HG03520 (cell line): ENCODE results near the gene GPC6.

Source experiments
- ATAC-seq: cut with Tn5 transposase; IDR thresholded peaks from one replicate; pipeline ENCODE4 v1.9.1; 2021; ENCODE audit warnings: mild to moderate bottlenecking, moderate library complexity; ENCODE audit not compliant: unreplicated experiment

Gene GPC6

DNA sequence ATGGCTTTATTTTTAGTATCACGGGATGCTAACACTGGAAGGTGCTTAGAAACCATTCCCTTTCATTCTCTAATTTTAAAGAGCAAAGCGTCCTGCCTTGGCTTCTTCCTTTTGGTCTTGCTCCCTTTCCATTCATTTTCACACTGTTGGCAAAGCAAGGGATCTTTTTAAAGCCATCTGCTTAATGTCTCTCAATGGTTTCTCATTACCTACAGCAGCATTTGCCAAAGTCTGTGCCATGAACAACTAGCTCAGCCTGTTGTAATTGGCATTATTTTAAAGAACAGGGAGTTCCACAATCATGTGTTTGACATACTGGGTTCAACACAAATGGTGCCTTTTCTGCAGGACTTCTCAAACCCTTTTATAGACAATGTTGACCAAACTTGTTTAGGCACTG is 444.3 kb downstream of the GPC6 start:
- ATAC-seq = no peak

- no peak for ATAC-seq
Measured at GRCh38 chr13:93672996-93673395, 446.4 kb downstream of the GPC6 start.

DNA sequence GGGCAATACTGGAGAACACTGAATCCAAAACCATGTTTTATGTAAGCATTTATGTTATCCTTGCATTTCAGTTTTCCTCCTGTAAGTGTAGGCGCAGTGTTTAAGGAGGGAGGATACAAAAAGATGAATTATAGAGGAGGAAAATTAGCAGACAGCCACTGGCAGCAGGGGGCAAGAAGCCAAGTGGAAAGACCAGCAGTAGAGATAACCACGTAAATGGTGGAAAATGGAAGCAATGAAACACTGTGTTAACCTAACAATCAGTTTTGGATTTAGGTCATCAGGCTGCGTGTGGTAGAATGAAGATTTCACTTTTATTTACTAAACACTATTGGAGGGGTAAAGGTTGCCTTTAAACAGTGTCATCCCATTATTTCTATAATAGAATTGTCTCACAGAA is 447.3 kb downstream of the GPC6 start:
- ATAC-seq = no peak

DNA sequence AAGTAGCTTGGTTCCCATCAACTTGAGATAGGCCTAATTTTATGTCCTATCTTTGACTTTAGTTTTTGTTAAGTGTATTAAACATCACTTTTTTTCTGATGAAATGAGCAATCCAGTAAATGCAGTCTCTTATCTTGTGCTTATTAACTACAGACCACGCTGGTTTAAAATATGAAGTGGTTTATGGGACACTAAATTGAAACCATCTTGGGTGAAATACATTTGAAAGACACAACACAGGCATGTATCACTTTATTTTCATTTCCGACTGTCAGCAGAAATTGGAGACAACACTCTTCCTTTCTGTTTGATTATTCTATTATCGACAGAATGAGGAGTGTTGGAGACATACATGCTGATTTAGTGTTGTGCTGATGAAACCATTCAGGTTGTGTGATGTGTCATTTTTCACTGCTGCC is 447.7 kb downstream of the GPC6 start:
- ATAC-seq = no peak

DNA sequence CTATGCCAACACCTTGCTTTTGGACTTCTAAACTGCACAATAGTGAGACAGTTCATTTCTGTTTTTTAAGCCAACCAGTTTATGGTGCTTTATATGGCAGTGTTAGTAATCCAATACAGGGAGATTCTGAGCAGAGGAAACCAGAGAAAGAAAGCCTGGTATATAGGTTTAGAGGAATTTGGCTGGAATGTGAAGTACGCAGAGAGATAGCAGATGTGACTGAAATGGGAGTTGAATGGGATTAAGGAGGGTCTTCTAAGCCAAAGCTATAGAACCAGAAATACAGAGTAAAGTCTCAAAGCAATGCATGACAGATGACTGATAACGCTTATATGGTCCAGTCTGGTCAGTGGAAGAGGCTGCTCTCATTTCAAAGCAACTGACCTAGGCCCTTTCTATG is 453.7 kb downstream of the GPC6 start:
- no peak for ATAC-seq

GRCh38 chr13:93685900-93686299 is 459.3 kb downstream of the GPC6 start:
- ATAC-seq = no peak

DNA sequence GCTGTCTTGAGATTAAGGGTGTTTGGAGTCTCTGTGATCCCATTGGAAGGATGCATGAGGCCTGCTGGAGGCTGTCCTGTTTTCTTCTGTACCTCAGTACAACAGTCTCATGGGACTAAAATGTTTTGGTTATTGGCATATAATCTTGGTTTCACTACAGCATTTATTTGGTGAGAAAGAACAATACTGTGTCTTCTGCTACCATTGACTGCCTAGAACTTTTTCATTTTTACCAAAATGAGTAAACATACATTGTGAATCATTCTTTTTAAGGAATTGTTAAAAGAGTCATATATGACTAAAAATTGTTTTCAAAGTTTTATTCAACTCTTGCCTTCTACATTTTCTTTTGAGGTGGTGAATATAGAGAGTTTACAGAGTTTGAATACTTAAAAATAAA is 459.8 kb downstream of the GPC6 start:
- ATAC-seq = no peak

- ATAC-seq = no peak
Measured at GRCh38 chr13:93687261-93687660, 460.7 kb downstream of the GPC6 start.

DNA sequence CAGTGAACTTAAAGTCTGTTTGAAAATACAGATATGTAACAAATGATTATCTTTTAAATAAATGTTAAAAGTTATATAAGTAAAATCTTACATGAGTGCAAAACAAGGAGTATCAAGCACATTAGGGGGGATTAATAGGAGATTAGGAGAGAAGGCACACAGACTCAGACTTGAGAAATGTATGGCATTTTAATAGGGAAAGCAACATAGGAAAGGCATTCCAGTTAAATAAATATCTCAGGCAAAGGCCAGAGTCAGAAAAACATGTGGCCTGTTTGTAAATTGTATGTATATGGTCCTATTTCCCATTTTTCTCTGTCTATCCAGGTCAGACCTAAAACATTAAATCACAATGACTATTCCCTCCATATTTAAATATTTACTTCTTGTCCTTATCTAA is 462.7 kb downstream of the GPC6 start:
- ATAC-seq = no peak

DNA sequence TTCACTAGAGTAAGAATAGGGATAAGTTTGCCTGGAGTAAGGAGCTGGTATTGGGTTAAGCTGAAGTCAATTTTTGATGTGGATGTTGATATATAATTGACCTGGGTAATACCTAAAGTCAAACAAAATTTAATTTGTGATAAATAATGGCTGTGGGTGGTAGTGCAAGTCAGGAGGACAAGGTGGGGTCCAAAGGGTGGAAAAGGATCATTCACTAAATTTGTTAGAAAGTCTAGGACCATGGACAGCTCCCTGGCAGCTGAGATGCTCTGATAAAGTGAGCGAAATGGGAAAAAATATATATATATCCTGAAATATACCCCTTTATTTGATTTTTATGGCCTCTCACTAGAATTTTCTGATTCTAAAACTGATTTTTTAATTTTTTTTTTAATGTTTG is 463.5 kb downstream of the GPC6 start:
- no peak for ATAC-seq

- no peak for ATAC-seq
Measured at GRCh38 chr13:93698016-93698613, 471.5 kb downstream of the GPC6 start.

DNA sequence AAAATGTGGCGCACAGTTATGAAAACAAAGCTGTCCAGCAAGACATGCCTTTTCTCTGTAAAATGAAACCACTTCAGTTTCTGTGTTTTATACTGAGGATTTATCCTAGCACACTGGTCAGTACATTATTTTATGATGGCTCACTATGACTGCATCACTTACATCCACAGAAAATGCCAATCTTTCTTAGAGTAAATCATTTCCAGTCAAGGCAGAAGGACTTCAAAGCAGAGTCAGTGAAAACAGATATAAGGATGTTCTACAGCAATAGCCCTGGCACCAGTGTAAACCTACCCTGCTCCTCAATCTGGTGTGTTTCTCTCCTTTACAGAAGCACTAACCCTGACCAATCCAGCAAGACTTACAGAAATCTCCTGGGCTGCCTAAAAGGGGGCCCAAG is 473.5 kb downstream of the GPC6 start:
- no peak for ATAC-seq

GRCh38 chr13:93708308-93709075 is 481.9 kb downstream of the GPC6 start:
- no peak for ATAC-seq

GRCh38 chr13:93709506-93710244 is 483.1 kb downstream of the GPC6 start:
- ATAC-seq = no peak

GRCh38 chr13:93714171-93714570 is 487.6 kb downstream of the GPC6 start:
- ATAC-seq = no peak

DNA sequence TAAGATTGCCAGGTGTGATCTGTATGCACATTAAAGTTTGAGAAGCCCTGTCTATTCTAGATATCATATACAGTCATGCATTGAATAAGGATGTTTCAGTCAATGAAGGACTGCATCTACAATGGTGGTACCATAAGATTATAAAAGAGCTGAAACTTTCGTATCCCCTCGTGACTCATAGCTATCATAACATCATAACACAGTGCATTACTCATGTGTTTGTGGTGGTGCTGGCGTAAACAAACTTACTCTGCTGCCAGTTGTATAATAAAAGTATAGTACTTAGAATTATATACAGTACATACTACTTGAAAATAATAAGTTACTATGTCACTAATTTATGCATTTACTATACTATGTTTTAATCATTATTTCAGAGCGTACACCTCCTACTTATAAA is 489.3 kb downstream of the GPC6 start:
- no peak for ATAC-seq

DNA sequence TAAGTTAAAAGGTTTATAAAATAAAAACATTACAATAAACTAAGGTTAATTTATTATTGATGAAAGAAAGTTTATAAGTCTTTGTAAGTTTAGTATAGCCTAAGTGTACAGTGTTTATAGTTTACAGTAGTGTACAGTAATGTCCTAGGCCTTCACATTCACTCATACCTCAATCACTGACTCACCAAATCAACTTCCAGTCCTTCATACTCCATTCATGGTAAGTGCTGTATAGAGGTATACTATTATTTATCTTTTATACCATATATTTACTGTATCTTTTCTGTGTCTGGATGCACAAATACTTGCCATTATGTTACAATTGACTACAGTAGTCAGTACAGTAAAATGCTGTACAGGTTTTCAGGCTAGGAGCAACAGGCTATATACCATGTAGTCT is 490.0 kb downstream of the GPC6 start:
- no peak for ATAC-seq

DNA sequence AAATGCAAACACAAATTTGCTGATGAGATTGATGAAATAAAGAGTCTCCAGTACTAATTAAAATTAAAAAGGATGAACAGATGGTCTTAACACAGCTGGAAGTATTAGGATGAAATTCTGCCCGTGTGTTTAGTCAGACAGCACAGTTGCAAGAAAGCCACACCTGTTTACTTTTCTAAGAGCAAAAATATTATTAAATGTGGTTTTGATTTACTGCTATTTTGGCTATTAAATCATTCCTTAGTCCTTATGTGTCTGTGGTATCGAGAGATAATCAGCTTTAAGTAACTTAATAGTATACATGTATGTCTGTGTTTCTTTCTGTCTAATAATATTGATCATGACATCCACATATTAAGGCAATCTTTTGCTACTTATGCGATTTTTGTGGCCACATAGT is 494.9 kb downstream of the GPC6 start:
- ATAC-seq = no peak

DNA sequence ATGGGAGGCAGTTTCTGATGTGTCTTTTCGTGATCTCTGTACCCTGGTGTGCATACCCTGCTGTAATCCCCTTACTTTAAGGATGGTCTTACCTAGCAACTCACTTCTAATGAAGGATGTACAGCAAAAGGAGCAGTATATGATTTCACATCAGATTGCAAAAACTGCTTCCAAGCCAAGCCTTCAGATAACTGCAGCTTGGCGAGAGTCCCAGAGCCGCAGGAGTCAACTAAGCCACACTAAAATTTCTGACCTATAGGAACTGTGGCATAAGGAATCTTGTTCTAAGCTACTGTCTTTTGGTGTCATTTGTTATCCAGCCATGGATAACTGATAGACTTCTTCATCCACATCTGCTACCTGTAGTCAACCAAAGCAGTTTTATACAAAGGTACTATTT is 496.7 kb downstream of the GPC6 start:
- no peak for ATAC-seq

DNA sequence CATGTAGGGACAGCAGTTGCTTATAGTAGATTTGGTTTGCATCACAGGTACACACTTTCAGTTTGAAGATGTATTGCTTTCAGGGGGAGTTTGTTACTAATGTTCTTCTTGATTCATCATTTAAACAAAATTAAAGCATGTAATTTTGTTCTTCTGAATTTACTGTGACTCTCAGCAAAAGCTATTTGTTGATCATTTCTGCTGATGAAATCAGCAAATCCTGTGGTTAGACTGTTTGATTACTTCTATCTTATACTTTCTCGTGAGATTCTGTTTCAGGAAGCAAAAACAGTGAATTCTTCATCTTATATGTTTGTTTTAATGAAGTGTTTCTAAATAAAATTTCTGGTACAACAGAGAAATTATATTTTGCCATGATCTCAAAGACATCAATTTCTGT is 497.6 kb downstream of the GPC6 start:
- no peak for ATAC-seq

DNA sequence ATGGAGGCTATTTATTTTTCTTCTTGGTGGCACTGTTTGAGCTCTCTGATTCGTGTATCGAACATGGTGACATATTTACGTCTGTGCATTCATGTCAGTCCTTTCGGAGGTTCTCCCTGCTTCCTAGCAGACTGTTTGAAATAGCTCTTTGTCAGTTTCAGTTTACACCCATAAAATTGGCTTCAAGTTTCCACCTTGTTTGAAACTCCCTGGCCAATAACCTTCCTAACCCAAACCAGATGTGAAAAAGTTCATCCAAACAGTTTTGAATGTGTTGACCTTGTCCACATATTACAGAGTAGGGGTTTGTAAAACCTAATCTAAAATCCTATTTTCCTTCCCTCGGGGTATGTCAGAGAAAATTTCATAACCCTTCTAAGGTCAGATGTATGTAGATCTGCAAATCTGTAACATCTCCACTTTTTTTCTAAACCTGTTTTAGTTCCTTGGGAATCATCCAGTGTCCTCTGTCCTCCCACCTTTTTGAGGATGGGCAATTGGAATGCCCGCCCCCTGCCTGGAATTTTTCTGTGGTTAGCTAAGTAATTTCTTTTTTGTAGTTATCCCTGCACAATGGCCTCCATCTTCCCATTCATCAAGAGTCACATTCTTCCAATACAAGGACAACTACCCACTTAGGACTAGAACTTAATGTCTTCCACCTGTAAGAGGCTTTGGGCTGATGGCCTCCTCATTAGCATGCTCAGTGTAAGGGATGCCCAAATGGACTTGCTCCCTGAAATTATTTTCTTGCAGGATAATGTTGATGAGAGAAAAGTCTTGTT is 499.8 kb downstream of the GPC6 start:
- ATAC-seq = no peak
